Kidney epithelial cell (primary cell): ENCODE measurements around the gene BAHCC1. TPM values are rescaled to one million over a fixed set of nuclear protein-coding genes. Genes with fewer than 3 reads are reported as not detected.

Experiments used
- DNase-seq: peaks from one replicate; pipeline ENCODE4 v3.0.0-alpha.2; 2010; ENCODE audit warnings: low read depth
- H3K27me3 ChIP-seq: 2 replicates; pipeline ENCODE4 v1.6.0; 2011; ENCODE audit warnings: low read length; ENCODE audit not compliant: control insufficient read depth, insufficient read depth
- H3K36me3 ChIP-seq: 2 replicates; pipeline ENCODE4 v1.5.1; 2011; ENCODE audit warnings: low read length; ENCODE audit not compliant: control insufficient read depth, insufficient read depth
- H3K4me3 ChIP-seq: 2 replicates; pipeline ENCODE4 v1.5.1; 2011; ENCODE audit warnings: low read depth, mild to moderate bottlenecking, control low read depth, low read length
- total RNA-seq: library from RNA; depleted of rRNA; stranded (reverse); fragments of >200 nt; gene quantifications from 2 replicates; pipeline ENCODE4 v1.2.3, GENCODE V29; 2015
- TF ChIP-seq, protein P1 (sequence below): IDR thresholded peaks from 2 replicates; pipeline ENCODE4 v1.5.1; 2011; ENCODE audit warnings: mild to moderate bottlenecking, moderate library complexity, low read length, control low read depth, inconsistent platforms; ENCODE audit not compliant: insufficient read depth, poor library complexity, severe bottlenecking

Gene BAHCC1
- total RNA-seq, 1 donor from 2014 or later, result 6.6 TPM

DNA sequence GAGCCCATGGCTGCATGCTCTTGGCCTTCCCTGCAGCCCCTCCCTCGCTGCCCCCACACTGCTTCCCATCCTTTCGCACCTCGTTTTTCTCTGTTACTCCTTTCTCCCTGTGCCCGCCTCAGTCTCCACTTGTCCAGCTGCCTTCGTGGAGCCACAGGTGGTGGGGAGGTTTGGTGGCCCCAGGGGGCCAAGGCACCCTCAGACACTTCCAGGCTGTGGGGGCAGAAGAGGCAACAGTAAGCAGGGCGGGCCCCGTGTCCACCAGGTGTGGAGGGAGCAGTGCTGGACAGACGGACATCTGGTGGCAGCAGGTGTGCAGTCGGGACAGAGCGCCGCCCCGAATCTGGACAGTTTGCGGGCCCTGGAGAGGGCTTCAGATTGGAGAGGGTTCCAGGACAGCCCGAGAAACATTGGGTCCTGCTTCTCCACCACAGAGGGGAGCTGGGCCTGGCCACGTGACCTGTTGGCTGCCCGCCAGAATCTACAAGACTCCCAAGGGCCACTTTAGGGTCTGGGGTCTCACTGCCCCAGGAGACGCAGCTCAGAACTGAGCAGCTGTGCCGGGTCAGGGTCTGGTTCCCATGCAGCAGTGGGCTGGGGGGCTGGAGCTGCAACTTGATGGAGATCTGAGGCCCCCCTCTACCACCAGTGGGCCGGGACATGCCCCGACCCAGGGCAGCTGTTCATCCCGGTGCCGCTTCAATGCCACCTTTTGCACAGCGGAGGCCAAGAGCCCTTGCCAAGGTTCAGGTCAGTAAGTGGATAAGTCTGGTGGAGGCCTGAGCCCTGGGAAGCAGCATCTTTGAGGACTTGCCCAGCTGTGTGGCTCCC is 22.8 kb downstream of the BAHCC1 start:
- H3K36me3 ChIP-seq, result no peaks in the 10 kb centered on the region
- no peak for DNase-seq
- TF ChIP-seq, protein P1, sequence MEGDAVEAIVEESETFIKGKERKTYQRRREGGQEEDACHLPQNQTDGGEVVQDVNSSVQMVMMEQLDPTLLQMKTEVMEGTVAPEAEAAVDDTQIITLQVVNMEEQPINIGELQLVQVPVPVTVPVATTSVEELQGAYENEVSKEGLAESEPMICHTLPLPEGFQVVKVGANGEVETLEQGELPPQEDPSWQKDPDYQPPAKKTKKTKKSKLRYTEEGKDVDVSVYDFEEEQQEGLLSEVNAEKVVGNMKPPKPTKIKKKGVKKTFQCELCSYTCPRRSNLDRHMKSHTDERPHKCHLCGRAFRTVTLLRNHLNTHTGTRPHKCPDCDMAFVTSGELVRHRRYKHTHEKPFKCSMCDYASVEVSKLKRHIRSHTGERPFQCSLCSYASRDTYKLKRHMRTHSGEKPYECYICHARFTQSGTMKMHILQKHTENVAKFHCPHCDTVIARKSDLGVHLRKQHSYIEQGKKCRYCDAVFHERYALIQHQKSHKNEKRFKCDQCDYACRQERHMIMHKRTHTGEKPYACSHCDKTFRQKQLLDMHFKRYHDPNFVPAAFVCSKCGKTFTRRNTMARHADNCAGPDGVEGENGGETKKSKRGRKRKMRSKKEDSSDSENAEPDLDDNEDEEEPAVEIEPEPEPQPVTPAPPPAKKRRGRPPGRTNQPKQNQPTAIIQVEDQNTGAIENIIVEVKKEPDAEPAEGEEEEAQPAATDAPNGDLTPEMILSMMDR, result no peak

DNA sequence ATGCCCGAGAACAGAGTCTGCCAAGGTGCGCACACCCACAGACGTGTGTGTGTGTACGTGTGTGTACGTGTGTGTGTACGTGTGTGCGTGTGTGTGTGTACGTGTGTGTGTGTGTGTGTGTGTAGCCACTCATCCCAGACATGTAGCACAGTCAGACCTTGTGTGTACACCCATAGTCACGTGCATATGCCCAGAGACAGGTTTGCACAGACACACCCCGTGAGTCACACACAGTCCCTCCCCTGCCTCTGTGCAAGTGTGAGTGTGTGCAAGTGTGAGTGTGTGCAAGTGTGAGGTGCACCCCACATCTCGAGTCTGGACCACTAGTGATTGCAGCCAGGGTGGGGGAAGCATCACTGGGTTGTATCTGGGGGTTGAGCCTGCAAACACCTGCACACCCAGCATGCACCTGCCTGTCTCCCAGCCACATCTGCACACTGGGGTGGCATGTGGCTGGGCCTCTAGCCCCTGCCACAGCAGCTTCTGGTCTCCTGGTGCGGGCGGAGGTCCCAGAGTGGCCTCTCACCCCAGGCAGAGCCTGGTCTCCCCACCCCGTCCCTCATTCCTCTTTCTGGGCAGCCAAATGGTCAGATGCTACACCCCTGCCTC is 23.6 kb downstream of the BAHCC1 start:
- Histone ChIP-seq H3K27me3 (no peaks in the 10 kb centered on the region), H3K4me3 (no peak overlapping the region), H3K36me3 (no peaks in the 10 kb centered on the region)
- no peak for DNase-seq
- TF ChIP-seq, protein P1, result no peak

More for the DNA sequence above, 22.8 kb downstream of the BAHCC1 start:
- Histone ChIP-seq H3K27me3 (no peaks in the 10 kb centered on the region), H3K4me3 (no peak overlapping the region)

DNA sequence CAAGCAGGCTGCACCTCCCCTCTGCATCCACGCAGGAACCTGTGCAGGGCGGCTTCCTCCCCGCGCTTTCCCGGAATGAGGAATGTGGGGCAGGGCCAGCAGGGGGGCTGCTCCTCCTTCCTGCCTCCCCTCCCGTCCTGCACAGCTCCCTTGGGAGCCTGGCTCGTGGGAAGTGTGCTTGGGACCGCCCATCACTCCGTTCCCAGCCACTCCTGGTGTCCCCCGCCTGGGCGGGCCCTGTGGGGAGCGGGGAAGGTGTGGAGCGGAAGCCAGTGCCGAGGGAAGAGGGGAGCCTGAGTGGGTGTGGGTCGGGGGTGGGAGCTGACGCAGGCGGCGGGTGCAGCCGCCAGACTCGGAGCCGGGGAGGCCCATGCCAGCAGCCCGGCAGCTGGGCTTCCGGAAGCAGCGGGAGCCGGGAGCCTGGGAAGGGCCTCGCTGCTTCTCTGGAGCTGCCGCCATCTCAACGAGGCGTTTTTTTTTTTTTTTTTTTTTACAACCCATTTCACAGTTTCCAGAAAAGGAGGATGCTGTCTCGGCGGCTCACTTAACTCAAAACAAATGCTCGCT is 24.1 kb downstream of the BAHCC1 start:
- no peak overlapping the region for H3K4me3 ChIP-seq
- H3K27me3 ChIP-seq, result no peaks in the 10 kb centered on the region
- TF ChIP-seq, protein P1, result no peak
- DNase-seq, result peak; percentile 65
- H3K36me3 ChIP-seq, result no peaks in the 10 kb centered on the region

DNA sequence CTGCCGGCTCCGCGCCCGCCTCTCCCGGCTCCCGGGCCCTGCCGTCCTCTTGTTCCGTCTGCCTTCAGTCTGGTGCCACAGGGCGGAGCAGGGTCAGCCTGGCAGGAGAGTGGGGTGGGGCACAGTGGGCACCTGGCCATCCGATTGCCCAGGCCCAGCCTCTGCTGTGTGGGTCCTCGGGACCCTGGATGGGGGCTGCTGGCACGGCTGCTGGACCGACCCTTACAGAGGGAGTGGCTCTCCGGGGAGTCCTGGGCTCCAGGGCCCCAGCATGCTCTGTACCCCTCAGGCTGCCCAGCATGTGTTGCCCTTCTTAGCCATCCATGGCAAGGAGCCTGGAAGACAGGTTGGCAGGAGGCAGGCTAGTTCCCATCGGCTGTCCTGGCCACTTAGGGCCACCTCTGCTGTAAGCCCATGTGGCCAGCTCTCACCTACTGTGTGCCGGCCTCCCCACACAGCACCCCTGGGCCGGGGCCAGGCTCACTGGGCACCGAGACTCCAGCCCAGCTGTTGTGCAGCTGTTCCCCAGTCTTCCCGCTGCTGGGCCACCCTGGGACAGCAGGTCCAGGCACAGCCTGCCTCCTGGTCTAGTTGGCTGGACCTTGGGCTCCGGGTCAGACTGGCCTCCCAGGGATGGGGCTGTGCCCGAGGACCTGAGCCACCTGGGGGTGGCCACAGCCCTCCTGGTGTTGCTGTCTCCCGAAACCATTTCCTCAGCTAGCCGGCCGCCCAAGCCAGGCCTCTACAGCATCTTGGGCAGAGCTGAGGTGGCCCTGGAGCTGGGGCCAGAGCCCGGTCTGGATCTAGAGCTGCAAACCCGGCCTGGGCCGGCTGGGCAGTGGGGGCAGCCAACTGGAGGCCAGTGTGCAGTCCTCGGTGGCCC is 24.9 kb downstream of the BAHCC1 start:
- DNase-seq, result no peak
- TF ChIP-seq, protein P1, result no peak
- Histone ChIP-seq H3K4me3 (no peak overlapping the region), H3K36me3 (no peaks in the 10 kb centered on the region), H3K27me3 (no peaks in the 10 kb centered on the region)

DNA sequence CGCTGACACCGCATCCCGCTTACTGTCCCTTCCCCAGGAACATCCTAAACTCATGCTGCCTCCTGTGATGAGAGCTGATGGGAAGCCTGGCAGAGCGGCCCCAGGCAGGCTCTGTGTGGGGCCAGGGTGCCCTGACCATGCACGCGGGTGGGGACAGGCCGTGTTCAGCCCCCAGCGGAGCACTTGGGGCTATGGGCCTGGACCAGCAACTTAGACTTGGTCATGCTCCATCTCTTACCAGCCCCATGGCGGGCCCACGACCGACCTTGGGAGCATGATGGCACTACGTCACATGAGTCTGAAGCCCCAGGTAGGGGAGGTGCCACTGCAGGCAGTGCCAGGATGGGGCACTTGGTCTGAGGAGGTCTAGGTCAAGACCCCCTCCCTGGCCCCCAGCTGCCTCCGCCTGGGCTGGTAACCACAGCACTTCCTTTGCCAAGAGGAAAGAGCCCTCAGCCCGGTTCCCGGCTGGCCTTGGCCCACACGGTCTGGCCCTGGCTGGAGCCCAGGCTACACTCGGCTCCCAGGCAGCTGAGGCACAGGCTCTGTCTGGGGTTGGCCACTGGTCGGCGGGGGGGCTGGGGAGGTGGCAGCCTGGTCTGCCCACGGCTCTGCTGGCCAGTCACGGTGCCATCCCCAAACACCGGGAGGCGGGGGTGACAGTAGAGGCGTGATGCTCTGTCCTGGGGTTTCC is 25.7 kb downstream of the BAHCC1 start:
- TF ChIP-seq, protein P1, result no peak
- H3K4me3 ChIP-seq, result no peak overlapping the region
- no peaks in the 10 kb centered on the region for H3K36me3 ChIP-seq
- no peaks in the 10 kb centered on the region for H3K27me3 ChIP-seq
- no peak for DNase-seq
